ENCODE results near the gene SLC17A9. TPM values are rescaled to one million over a fixed set of nuclear protein-coding genes. Genes with fewer than 3 reads are reported as not detected.

Gene SLC17A9
- total RNA-seq, 1 donor from 2014 or later, result under 0.01 TPM

DNA sequence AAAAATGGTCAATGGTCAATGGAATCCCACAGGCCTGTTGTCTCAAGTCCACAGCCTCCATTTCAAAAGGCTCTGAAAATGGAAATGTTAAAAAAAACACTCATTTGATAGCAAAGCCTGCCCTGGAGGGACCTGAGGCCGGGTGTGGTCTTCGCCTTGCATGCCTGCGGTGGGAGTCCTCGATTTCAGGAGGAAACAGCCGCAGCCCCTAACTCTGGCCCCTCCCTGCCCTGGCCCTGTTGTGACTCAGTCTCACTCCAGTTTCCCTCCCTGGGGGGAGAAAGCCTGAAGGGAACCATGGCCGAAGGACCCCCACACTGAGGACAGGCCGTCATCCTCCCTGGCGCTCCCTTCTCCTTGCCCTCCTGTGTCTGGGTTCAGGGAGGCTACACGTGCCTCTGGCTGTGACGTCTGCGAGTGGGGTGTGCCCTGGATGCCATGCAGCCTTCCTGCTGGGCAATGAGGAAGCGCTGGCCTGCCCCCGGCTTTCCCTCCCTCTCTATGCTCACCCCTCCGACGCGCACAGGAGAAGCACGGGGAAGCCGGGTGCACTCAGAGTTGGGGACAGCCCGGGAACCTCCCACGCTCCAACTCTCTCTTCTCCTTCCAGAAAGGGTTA, 45.0 kb downstream of the SLC17A9 start:
- FAIRE-seq, result no peak
- DNase-seq (ENCODE audit: low spot score in 2 of 2), result no peak

DNA sequence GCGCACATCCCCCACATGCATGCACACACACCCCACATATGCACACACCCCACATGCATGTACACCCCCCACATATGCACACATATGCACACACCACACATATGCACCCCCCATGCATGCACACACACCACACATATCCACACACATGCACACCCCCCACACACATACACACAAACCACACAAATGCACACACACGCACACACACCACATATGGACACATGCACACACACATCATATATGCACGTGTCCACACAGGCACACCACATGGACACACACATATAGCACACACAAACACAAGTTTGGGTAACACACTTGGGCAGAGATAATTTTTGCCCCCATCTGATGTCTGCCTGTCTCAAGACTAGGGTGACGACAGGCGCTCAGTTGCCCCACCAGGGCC, 45.9 kb downstream of the SLC17A9 start:
- no peak for FAIRE-seq
- DNase-seq (ENCODE audit: low spot score in 2 of 2), result no peak

DNA sequence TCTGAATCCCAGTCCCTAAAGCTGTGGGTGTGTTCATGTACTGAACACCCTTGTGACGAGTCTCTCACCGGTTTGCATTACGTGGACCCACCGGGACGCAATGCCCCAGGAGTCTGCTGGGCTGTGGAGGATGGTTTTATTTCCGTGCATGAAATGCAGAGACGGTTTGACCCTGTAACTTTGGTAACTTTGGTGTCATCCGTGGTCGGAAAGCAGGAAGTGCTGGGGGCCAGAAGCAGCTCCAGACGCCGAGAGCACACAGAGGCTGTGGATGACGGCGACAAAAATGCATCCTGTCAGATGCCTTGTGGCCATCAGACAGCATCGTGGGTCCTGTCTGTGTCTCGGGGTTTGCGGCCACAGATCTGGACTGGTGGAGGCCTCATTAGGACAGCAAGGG, 47.1 kb downstream of the SLC17A9 start:
- no peak for FAIRE-seq

DNA sequence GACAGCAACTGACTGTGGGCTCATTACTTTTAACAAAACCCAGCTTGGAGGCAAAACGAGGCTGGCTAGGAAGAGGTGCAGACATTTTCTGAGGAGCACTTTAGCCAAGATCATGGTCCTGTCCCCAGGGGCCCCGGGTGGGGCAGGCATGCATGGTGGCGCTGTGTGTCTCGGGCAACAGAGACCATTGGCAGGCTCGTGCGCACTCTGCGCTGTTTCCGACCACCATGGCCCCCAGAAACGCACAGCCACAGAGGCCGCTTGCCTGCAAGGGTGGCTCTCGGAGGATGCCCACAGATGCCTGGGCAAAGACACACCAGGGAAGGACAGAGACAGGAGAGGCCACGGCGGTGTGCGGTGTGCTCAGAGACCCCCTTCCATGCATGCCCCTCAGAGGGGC, 47.5 kb downstream of the SLC17A9 start:
- FAIRE-seq (no peak), DNase-seq (ENCODE audit: low spot score in 2 of 2) (no peak)

More for the DNA sequence above, 47.1 kb downstream of the SLC17A9 start:
- DNase-seq (ENCODE audit: low spot score in 2 of 2), result no peak

DNA sequence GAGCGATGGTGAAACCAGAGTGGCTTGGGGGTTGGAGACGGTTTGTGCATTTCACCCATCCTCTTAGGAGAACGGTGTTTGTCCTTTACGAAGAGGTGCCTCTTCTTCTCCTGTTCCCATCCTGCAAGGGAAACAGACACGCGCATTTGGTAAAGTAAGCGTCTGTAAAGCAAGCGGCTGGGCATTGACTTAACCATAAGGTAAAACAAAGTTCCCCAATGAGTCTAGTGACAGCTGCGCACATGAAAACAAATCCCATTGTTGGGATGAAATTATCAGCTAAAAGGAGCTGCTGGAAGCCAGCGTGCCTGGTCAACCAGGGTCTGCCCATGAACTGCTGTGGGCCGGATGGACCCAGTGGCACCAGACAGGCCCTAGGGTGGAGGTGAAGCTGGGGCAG, 48.4 kb downstream of the SLC17A9 start:
- DNase-seq (ENCODE audit: low spot score in 2 of 2) (no peak), FAIRE-seq (no peak)

DNA sequence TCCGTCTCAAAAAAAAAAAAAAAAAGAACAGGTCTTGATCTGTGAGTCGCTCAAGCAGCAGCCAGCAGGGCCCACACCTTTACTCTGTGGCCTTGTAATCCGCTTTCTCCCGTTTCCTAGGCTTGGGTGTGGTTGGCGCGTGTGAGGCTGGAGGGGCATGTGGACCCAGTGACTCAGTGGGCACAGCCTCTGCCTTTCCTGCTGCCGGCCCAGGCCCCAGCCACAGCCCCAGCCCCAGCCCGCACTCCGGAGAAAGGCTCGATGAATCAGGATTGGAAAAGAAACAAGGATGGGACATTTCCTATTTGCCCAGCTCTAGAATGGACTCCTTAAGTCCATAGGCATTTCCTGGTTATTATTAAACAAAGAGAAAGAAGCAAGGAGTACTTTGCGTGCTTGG, 50.0 kb downstream of the SLC17A9 start:
- no peak for DNase-seq (ENCODE audit: low spot score in 2 of 2)
- no peak for FAIRE-seq

DNA sequence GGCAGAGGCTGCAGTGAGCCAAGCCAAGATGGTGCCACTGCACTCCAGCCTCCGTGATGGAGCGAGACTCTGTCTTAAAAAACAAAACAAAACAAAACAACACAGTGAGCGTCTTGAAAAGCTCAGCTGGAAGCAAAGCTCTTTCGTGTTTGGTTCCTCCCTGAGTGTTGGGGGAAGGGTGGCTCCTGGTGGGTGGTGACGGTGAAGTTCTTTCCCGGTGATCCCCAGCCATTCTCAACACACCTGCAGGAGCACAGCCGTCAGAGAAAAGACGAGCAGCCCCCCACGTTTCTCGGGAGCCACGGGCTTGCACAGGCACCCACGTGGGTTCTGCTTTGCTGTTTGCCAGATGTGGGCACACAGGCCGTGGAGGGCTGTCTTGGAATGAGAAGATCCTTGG, 51.0 kb downstream of the SLC17A9 start:
- DNase-seq (ENCODE audit: low spot score in 2 of 2) (no peak), FAIRE-seq (no peak)

DNA sequence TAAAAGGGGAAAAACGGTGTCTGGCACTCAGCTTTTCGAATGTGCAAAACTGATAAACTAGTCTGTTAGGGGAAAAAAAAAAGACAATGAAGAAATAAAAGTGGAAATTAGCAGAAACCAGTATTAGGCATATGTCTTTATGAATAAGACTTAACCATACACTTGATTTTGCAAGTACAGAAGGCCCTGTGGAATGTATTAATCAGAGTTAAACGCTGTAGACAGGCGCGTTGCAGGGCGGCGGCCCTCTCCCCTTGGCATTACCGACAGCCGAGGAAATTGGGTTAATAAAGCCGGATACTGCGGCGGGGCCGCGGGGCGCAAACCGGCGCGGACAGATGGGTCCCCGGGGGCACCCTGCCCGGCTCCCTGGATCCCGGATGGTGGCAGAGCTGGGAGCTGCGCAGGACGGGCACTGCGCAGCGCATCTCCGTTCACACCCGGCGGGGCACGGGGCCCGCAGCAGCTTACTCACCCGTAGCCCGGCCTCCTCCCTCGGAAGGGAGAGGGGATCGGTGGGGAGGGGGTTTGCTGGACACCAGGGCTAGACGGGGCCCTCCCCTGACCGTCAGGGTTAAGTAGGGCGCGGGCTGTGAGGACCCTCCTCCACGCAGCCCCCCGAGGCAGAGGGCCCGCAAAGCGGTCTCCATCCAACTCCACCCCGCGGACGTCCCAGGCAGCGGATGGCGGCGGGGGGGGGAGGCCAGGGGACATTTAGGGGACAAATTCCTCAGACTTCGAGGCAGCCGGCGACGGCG, 52.3 kb downstream of the SLC17A9 start:
- FAIRE-seq (no peak), DNase-seq (ENCODE audit: low spot score in 2 of 2) (no peak)

DNA sequence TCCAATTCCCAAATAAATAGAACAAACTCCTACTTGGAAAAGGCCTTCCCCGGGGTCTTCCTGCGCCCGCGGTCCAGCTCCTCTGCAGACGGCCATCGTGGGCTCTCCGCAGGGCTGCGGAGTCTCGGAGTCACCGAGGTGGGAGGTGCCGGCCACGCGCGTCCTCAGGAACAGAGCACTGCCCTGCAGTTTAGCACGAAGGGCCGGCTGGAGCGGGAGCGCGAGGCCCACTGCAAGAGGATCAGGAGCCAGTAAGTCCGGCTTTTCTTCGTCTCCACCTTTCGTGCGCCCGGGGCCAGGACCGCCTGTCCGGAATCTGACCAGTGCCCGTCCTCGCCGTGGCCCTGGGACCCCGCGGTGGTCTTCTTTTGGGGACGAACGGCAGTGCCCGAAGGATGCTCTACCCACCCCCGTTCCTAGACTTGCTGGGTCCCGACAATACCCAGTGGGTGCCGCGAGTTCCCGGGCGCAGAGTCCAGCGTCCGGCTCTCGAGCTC, 52.9 kb downstream of the SLC17A9 start:
- DNase-seq (ENCODE audit: low spot score in 2 of 2) (no peak), FAIRE-seq (no peak)

DNA sequence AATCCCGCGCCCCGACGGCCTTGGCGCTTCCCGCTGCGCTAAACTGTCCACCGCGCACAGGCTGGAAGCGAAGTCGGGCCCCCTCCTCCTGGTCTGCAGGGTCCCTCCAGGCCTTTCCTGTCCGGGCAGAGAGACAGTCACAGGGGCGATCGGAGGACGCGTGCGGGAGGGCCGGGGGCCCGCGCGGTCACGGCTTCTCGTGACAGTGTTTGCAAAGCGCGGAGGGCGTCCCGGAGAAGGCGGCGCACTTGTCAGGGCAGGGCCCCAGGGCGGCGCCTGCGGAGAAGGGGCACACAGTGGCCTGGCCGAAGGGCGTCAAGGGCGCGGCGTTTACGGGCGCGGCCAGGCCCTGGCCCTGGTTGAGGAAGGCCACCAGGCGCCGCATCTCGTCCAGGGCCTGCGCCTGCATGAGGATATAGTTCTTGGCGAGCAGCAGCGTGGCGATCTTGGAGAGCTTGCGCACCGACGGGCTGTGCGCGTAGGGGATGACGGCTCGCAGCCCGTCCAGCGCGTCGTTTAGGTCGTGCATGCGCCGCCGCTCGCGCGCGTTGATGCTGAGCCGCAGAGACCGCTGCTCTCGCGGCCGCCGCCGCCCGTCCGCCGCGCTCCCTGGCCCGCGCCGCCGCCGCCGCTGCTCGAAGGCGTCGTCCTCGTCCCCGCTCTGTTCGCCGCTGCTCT, 53.5 kb downstream of the SLC17A9 start:
- FAIRE-seq, result no peak

DNA sequence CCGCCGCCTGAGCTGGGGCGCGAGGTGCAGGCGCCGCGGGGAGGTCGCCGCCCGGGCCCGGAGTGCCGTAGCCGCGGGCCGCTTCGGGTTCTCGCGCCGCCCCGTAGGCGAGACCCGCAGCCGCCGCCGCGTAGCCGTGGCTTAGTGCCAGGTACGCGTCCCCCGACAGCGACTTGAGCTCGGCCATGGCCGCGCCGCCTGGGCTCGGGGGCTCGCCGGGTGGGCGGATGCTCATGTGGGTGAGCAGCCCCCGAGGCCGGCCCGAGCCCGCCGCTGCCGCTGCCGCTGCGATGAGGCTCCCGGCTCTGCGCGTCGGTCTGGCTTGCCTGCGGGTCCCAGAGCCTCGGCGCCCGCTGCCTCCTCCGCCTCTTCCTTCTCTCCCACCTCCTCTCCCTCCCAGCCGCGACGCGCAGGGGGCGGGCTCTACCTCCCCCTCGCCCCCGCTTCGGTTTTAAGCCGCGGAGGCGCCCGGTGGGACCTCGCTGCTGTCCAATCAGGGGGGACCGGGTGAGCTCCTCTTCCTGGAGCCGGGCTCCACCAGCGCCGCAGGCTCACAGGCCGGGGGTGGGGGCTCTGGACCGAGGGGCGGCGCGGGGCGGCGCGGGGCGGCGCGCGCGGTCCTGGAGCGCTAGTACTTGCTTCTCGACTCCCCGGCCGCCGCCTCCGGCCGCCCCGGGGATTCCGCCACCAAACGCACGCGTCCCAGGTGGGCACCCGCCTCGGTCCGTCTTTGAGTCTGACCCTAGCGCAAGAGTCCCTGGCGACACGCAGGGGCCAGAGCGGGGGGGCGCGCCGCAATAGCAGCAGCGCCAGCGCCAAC, 54.2 kb downstream of the SLC17A9 start, which contains the start of gene BHLHE23:
BHLHE23 (minus strand) TSS at position 425 of the 820 bp plus-strand sequence; CDS start at position 235, 190 bp downstream.
- FAIRE-seq (no peak), DNase-seq (ENCODE audit: low spot score in 2 of 2) (peak in 1 of 2 donors; percentile 49)

More for the DNA sequence above, 53.5 kb downstream of the SLC17A9 start:
- DNase-seq (ENCODE audit: low spot score in 2 of 2), result no peak

DNA sequence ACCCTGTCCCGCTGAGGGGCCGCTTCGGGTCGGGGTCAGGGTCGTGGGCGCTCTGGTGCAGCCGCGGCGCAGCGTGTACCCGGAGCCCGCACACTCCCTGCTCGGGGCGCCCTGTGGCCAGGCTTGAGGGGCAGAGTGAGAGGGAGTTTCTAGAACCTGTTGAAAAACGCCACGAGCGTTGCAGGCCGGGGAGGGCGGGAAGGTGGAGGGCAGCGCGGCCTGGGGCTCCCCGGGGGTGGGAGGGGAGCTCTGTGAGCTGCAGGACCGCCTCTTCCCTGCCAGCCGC, 54.8 kb downstream of the SLC17A9 start:
- no peak for DNase-seq (ENCODE audit: low spot score in 2 of 2)
- FAIRE-seq, result no peak

DNA sequence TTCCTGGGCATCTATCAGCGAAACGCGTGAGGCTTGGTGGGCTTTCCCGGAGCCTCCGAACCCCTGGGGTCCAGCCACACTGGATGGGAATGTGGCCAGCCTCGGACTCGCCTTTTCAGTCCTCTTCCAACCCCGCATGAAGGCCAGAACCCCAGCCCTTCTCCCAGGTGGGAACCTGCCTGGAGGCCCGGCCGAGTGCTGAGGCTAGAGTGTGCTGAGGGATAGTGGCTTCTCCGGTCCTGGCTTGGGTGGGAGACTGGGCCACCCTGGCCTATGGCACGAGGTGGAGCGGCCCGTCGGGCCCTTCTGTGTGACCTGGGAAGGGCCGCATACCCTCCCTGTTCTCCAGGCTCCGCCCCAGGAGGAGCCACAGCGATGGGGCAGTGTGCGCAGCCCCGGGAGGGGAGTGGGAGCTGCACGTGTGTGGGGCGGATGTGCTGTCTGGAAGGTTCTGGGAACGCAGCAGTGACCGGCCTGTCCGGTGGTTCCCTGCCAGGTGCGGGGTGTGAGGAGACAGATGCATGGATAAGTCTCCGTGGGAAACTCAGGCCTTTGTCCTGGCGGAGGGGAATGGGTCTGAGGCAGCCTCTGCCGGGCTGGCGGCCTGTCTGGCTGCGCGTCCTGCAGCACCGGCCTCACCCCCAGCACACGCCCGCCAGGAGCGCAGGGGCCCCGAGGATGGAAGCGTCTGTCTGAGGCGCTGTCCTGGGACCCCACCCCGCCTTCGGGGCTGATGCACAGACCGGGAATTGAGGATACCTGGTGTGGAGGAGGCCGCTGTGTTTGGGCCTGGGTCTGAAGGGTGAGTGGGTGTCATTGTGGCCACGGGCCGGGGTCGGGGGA, 55.4 kb downstream of the SLC17A9 start:
- FAIRE-seq, result no peak
- no peak for DNase-seq (ENCODE audit: low spot score in 2 of 2)

DNA sequence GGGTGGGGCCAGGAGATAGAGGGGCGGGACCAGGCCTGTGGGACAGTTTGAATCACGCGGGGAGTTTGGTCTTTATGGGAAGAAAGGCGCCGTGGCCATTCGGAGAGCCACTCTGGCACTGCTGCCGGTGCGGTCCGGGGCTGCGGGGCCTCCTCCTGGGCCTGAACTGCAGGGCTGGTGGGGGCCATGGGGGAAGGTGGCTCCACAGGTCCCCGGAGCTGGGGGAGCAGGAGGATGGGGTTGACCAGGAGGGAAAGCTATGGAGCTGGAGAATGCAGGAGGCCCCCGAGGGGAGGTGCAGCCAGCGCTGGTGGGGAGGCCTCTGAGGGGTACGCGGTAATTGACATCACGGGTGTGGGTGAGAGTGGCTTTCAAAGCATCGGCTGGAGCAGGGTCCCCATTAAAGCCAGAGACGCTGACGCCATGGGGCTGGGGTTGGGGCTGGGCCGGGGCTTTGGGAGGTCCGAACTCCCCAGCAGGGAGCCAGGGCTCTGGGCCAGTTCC, 56.1 kb downstream of the SLC17A9 start:
- FAIRE-seq (no peak), DNase-seq (ENCODE audit: low spot score in 2 of 2) (no peak)

DNA sequence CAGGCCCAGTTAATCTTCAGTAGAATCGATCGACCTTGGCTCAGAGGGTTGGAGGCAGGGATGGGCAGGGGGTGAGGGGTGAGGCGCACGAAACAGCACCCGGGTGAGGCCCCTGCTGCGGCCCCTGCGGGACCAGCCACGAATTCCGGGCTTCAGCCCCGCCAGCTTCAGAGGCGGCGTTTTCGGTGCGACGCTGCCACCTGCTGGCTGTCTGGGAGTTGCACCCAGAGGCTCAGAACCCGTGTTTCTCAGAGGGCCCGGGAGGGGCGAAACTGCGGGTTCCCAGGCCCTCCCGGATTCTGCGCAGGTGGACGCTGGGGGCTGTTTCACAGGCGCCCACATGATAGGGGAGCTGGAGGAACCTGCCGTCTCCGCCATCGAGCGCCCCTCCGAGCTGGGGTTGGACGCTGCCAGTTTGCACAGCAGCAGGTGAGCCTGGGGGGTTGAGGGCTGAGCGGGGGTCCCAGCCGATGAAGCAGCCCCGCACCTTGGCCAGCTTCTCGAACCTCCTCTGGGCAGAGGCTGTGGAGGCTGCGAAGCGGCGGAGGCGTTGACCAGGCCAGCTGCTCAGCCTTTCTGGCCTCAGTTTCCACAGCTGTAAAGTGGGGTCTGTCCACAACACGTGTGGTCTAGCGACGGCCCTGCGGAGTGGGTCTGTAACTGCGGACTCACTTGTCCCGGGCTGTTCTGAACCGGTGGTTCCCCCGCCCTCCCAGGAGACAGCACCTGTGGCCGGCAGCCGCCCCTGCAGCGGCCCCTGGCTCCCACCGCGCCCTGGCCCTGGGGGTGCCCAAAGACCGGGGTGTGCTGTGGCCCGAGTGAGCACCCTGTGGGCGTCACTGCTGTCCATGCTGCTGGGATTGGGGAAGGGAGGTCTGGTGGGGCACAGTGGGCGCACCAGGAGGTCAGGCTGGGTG, 56.8 kb downstream of the SLC17A9 start:
- no peak for FAIRE-seq
- DNase-seq (ENCODE audit: low spot score in 2 of 2), result peak; percentile 93 to 97

DNA sequence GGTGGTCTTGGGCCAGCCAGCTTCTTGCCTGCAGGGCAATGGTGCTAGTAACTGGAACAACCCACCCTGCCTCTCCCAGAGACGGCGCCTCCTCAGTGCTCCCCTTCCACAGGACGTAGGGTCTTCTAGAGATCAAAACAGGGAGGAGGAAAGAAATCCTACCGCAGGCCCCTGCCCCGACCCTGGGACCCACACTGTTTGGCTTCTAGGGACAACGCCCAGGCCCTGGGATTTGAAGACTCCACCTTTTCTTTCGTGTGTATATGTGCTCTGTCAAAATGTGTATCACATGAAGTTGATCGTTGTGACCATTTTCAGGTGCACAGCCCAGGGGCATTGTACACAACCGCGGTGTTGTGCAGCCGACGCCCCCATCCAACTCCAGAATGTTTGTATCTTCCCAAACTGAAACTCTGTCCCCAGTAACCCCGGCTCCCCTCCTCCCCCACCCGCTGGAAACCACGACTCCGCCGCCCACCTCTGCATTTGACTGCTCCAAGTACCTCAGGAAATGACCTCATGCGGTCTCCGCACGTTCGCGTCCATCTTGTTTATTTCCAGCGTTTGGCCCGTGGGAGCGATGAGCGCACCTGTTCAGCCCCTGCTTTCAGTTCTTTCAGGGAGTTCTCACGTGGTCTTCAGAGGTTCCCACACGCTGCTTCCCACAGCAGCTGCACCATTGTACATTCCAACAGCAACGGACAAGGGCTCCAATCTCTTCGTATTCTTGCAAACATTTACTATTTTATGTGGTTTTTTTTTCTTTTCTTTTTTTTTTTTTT, 57.7 kb downstream of the SLC17A9 start:
- DNase-seq (ENCODE audit: low spot score in 2 of 2), result no peak

DNA sequence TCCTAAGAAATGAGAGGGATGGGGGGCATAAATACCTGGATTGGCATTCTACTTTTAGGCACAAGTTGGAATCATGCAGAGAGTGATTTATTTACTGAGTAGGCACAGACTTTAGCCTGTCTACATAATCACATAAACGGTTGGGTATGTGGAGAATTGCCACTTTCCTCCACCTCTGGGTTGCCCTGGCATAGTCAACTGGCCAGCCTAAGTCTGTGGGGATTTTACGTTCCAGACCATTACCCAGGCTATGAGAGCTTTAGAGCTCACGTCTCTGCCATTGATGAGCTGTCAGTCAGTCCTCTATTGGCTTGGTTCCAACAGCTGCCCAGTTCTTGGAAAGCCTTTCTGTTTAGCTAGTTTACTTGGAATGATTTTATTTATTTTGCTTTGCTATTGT, 59.3 kb downstream of the SLC17A9 start:
- DNase-seq (ENCODE audit: low spot score in 2 of 2), result no peak
- no peak for FAIRE-seq

More for the DNA sequence above, 57.7 kb downstream of the SLC17A9 start:
- FAIRE-seq, result no peak

DNA sequence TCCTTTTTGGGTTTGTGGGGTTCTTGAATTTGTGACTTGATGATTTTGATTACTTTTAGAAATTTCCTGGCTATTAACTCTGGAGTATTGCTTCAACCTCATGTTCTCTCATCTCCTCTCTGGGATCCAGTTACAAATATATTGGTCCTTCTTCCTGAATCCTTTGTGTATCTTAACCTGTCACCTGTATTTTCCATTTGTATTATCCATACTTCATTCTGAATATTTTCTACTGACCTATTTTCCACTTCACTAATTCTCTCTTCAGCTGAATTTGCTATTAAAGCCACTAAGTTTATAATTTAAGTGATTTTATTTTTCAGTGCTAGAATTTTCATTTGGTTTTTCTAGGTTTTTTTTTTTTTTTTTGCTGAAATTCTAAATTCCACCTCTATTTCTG, 60.7 kb downstream of the SLC17A9 start:
- no peak for FAIRE-seq
- no peak for DNase-seq (ENCODE audit: low spot score in 2 of 2)

Data from frontal cortex (tissue), 4 donors.